NCI-H2196 (cell line): ENCODE measurements around the gene PLEKHH2.
"Not testable (repeated sequence)": the region's sequence is repeated elsewhere in the genome, so short reads cannot be mapped to it uniquely, and the experiment has no call there.

Experiments
- DNase-seq: peaks from one replicate; lab custom pipeline; 2025; ENCODE audit not compliant: unreplicated experiment; lab: John Stamatoyannopoulos, UW

Gene PLEKHH2

DNA sequence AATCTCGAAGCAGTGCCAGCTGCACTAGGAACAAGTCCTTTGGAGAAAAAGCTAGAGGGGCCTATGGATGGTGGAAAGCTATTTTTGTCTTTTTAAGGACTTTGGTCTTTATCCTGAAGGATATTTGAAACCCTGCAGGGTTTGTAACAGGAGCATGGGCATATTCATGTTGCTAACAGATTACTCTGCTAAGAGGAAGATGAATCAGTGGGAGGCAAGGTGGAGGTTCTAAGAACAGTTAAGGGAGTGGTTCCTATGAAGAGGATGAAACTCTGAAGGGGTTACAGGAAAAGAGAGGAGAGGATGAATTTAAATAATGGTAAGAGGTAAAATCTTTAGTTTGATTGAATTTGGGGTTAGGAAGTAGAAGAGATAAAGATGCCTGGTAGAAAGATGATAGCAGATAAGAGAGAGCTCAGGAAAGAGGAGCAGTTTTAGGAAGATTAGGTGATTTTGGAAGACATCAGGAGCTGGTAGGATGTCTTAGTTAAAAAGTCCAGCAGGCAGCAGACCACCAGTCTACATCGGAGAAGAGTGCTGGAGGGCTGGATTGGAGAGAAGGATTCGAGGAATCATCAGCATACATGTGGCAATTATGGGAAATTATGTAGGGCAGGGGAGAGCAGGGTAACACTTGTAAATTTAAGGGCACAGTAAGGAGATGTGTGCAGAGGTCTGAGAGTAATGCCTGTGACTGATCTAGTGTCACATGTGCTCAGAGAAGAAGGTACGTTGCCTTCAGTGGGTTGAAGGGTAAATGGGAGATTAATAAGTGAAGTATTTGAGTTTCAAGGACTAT, 78.4 kb downstream of the PLEKHH2 start:
- no peak for DNase-seq

DNA sequence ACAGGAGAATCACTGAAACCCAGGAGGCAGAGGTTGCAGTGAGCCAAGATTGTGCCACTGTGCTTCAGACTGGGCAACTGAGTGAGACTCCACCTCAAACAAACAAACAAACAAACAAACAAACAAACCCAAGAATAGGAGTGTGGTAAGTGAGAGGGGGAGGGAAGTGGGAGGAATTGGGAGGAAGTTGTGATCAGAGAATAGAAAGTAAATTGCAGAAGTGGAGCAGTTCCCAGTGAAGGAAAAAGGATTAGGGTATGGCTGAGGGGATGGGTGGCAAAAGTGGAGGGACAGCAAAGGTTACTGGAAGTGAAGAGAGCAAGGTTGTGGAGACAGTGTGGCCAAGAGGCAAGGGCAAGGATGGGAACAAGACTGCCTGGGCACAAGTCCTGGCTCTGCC, 80.3 kb downstream of the PLEKHH2 start:
- no peak for DNase-seq

DNA sequence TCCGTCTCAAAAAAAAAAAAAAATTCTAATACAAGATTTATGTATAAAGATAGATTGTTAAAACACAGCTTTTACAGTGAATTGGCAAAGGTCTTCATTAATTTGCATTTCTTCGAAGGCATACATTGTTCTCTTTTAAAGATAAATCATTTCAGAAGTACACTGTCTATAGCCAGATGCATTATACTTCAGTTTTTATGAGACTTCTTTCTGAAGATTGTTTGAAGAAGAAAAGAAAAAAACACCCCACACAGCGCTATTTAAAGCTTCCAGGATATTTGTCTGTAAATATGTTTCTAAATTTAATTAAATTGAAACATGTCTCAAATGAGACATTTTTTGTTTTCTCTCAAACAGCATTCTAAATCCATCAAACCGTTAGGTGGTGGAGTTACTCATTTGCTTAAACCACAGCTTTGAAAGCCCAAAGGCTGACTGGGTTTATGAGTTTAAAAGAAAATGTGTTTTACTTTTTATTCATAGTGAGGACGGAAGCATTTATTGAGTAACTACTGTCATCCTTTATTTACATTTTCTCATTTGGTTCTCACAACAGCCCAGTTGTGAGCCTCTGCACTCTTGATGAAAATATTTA, 81.6 kb downstream of the PLEKHH2 start:
- no peak for DNase-seq

DNA sequence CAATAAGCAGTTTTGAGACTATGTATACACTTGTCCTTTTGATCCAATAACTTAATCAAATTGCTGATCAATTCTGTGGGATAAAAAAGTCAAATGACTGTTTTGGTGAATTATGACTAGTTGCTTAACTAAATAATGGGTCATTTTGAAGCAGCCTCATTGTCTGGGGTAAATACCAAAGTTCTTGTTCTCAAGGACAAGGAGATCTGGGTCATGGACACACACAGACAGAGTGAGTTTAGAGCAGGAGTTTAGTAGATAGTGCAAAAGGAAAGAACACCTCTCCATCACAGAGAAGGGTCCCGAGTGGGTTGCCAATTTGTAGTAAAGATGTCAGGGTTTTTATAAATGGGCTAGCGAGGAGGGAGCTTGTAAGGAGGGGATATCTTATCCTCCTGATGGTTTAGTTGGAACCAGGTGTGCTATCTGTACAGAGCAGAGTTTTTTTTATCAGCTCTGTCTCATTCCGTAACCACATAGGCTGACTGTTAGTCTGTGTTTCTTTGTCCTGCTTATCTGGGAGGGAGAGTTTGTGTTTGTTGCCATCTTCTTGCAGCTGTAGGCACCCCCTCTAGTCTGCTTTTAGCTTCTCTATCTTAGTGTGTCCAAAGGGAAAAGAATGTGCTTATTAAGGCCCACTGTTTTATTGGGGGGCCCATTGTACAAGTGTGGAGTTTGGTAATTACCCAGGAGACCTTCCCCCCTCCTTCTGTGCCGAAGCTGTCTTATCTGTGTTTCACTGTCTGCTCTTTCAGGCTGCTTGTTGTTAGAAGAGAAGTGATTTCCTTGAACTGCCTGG, 87.9 kb downstream of the PLEKHH2 start:
- DNase-seq, result no peak

DNA sequence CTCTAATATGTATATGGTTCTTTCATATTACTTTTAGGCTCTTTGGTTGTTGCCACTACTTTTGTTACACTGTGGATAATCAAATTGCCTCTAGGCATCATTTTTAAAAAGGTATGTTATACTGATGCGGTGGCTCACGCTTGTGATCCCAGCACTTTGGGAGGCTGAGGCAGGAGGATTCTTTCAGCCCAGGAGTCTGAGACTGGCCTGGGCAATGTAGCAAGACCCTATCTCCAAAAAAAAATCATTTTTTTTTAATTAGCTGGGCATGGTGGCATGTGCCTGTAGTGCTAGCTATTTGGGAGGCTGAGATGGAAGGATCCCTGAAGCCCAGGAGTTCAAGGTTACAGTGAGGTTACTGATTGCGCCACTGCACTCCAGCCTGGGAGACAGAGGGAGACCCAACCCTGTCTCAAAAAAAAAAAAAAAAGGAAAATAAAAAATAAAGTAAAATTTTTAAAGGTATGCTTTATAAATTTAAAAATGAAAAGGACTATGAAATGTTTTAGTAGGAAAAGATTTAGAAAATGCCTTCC, 88.7 kb downstream of the PLEKHH2 start:
- no peak for DNase-seq

DNA sequence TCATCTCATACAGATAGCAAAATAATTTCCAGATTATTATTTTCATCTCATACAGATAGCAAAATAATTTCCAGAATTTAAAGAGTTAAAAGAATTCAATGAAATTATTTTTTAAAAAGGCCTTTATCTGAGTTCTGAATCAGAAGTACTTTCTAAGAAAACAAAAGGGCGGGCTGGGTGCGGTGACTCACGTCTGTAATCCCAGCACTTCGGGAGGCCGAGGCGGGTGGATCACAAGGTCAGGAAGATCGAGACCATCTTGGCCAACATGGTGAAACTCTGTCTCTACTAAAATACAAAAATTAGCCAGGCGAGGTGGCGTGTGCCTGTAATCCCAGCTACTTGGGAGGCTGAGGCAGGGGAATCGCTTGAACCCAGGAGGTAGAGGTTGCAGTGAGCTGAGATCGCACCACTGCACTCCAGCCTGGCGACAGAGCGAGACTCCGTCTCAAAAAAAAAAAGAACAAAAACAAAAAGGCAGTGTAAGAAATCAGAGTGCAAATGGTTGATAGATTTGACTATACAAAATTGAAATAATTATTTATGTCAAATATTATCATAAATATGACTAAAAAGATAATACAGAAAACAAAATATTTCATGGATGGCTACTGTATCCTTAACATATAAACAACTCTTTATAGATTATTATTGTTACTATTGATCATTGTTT, 90.0 kb downstream of the PLEKHH2 start:
- not testable (repeated sequence) for DNase-seq

DNA sequence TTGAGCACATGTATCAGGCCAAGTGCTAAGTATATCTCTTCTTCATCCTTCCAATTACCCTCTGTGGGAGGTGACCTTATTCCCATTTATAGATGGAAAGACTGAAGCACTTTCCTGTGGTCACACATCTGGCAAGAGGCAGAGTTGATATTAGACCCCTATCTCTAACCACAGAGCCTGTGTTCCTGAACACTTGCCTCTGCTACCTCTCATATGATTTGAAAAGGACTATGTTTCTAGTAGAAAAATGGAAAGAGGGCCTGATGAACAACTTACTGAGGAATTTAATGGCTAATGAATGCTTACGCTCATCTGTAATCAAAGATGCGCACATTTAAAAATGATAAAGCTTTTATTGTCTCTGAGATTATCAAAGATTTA, 90.6 kb downstream of the PLEKHH2 start:
- no peak for DNase-seq

DNA sequence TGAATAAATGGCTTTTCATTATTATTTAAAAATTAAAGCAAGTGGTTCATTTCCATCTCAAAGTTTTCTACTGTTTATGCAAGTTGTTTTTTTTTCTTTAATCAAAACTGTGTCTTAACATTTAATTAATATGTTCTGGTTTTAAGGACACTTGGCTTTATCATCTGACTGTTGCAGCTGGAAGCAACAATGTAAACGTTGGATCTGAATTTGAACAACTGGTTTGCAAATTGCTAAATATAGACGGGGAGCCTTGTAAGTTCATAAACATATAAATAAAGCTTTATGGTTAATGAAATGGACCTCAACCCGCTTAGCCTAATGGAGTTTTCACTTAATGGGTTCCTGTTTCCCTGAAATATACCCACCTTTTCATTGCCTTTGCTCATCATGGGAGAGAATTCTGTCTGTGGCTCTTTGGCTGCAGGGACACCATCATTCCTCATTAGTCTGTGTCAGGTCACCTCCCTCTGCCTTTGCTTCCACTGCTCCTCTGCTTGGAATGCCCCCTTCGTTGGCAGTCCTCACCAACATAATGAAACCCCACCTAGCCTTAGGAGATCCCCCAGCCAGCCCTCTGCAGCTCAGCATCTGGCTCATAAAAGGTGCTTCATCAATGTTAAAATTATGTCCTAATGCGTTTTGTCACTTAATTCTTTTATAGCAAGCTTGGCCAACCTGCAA, 92.6 kb downstream of the PLEKHH2 start:
- no peak for DNase-seq

DNA sequence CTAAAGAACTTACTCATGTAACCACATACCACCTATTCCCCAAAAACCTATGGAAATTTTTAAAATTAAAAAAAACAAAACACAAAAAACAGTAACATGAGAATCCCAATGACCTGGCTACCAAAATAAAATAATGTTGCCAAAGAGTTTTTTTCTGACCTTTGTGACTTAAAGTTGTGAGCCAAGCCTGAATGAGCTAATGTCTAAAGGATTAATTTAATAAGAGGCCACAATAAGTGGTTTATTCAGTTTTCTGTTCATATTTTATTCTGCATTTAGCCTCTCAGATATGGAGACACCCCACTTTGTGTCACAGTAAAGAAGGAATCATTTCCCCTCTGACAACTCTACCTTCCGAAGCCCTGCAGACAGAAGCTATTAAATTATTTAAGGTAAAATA, 94.2 kb downstream of the PLEKHH2 start:
- no peak for DNase-seq

DNA sequence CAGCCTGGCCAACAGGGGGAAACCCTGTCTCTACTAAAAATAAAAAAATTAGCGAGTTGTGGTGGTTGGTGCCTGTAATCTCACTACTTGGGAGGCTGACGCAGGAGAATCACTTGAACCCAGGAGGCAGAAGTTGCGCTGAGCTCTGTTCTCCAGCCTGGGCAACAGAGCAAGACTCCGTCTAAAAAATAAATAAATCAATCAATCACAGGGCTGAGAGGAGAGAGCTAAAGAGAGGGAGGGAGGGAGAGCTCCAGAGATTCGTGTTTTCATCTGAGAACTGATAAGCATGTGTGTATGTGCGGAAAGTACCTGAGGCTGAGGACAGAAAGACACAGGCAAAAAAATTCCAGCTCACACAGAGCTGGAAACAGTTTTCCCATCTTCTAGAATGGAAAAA, 99.6 kb downstream of the PLEKHH2 start:
- DNase-seq, result no peak

DNA sequence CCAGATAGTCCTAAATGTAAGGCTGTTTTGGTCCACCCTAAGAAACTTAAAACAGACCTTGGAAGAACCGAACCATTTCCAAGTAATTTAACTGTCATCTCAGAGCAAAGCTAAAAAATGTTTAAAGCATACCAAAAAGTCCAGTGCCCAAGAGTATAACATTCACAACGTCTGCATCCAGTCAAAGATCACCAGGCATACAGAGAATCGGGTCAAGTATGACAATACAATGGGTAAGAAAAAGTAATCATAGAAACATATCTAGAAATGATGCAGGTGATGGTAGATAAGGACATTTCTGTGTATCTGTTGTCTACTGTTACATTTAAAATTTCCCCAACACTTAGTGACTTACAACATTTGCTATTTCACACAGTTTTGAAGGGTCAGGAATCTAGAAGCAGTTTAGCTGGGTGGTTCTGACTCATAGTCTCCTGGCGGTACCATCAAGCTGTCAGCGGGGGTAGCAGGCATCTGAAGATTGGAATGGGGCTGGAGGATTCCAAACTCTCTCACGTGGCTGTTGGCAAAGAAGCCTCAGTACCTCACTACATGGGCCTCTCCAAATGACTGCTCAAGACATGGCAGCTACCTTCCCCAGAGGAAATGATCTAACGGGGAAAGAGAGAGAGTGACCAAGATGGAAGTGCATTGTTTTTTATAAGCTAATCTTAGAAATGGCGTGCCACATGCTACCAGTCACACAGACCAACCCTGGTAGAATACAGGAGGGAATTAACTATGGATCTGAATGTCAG, 100.2 kb downstream of the PLEKHH2 start:
- no peak for DNase-seq

DNA sequence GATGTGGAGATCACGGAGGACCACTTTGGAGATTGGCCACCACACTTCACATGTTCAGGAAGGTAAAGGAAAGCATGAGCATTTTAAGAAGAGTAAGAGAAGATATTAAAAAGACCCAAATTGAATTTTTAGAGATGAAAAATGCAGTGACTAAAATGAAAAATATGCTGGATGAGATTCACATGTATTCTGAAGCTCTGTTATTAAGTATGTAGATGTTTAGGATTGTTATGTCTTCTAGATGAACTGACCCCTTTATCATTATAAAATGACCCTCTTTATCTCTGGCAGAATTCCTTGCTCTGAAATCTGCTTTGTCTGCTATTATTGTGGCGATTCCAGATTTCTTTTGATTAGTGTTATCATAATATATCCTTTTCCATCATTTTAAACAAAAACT, 100.8 kb downstream of the PLEKHH2 start:
- DNase-seq, result no peak

DNA sequence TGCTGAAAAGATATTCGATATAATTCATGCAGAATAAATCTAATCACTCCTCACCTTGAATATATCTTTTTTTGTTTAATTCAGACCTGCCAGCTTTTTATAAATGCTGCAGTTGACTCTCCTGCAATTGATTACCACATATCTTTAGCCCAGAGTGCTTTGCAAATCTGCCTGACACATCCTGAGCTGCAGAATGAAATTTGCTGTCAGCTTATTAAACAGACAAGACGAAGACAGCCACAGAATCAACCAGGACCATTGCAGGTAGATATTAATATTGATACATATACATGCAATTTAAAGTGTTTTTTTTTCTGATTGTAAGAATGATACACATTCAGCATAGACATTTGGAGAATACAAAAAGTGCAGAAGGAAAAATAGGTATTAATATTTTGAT, 101.2 kb downstream of the PLEKHH2 start:
- no peak for DNase-seq

DNA sequence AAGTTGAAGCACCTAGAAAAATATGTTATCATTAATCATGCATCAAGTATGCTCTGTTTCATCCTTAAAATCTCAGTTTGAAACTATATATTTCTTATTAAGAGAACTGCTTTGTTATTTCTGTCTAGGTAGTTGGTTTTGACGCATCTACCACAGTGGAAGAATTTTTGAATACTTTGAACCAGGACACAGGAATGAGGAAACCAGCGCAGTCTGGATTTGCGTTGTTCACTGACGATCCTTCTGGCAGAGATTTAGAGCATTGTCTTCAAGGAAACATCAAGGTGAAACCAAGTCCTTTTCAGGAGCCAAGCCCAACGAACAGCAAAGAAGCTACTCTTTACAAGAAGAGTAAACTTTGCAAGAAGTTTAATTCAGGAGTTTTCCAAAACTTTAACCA, 106.6 kb downstream of the PLEKHH2 start:
- DNase-seq, result no peak

DNA sequence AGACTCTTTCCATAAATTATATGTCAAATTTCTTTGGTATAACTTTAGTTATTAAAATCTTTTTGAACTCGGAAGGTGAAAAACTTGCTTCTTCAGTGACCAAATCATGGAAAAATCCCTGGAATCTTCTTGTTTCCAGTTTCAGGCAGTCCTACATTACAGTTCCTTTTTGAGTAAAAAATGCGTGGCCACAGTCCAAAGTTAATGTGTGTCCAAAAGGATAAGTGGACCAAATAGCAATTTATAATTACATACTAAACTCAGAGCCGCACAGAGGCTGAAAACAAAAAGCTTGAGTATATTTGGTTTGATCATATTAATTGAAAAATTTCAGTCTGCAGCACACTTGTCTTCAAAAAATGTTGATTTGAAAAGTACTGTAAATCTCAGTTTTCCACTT, 108.4 kb downstream of the PLEKHH2 start:
- DNase-seq, result no peak

DNA sequence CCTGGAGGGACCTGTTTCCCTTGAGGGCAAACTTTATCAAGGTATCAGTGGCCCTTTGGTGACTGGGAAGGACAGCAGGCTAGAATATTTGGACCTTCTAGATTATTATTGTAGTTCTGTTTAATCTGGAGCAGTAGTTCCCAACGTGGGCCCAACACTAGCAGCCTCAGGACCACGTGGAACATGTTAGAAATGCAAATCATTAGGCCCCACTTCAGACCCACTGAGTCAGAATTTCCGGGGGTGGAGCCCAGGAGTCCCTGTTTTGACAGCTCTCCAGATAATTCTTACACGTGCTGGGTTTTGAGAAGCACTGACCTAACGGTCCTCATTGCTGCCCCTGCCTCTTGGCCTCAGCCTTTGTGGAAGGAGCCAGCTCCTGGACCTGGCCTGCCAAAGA, 111.3 kb downstream of the PLEKHH2 start:
- DNase-seq, result no peak

DNA sequence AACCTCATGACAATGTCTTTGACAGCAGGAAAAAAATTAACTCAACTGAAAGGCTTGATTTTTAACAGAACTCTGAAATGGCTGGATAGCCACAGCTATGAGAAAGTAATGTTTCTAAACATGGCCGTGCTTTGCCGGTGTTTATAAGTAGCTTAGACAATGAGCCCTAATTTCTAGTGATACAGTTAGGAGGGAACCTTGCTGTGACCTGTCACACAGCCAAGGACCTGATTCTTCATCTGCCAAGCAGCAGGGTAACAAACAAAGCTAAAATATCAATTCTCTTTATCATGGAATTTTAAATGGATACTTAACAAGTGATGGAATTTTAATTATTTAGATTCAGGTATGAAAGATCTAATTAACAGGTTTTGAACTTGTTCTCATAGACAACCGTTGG, 112.5 kb downstream of the PLEKHH2 start:
- no peak for DNase-seq

DNA sequence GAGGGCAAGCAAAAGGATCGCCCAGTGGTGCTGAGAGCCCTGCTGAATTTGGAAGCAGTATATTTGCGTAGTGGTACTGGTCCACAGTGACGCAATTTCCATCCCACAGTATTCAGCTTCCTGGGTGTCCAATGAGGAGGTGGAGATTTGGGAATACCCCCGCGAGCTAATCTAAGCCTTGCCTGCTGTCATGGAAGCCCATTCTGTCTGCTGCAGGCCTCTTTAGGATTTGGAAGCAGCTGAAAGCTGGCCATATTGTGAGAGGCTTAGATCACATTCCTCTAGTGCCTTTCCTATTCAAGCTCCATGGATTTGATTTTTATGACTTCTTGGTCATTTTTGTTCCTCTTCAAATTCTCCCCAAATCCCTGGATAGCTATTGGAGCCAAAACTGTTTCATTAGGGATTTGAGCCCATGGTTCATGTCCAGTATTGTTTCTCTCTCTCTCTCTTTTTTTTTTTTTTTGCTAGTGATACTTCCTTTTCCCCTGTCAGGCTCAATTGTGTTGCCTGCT, 114.5 kb downstream of the PLEKHH2 start:
- no peak for DNase-seq

DNA sequence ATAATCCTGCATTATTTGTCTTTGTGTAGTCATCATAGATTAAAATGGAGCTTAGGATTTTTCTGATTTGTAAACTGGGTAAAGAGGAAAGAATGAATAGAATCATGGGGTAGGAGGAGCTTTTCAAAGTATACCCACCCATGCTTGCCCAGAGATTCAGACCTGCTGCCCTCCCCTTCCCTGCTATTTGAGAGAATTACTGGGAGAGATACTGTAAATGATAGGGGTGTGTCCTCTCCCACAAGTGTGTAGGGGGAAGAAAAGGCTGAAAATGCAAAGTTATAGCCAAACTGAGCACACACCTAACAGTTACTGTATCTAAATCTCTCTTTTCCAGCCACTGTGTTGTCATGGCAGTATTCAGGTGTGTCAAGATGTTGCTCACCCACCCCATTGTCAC, 115.2 kb downstream of the PLEKHH2 start:
- no peak for DNase-seq

DNA sequence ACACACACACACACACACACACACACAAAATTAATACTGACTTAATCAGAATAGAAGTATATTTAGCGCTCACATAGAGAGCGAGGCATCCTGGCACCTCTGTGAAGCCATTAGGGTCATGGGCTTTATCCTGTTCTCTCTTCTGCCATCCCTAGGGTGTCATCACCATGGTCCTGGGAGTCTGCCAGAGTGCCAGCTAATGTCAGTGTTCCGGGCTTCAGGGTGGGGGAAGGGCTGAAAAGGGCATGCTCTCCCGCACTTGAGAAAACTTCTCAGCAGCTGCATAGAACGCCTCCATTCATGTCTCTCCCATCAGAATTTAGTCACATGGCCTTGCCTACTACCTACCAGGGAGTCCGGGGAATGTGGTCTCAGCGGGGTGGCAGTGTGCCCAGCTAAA, 117.1 kb downstream of the PLEKHH2 start:
- DNase-seq, result no peak
